ENCODE measurements around the gene MAPKAPK2.

- TF ChIP-seq EZH2phosphoT487 (IDR thresholded peaks at IDR 0.05) (no peak), EZH2 (IDR thresholded peaks at IDR 0.05) (no peak)
- TF ChIP-seq, protein P1, sequence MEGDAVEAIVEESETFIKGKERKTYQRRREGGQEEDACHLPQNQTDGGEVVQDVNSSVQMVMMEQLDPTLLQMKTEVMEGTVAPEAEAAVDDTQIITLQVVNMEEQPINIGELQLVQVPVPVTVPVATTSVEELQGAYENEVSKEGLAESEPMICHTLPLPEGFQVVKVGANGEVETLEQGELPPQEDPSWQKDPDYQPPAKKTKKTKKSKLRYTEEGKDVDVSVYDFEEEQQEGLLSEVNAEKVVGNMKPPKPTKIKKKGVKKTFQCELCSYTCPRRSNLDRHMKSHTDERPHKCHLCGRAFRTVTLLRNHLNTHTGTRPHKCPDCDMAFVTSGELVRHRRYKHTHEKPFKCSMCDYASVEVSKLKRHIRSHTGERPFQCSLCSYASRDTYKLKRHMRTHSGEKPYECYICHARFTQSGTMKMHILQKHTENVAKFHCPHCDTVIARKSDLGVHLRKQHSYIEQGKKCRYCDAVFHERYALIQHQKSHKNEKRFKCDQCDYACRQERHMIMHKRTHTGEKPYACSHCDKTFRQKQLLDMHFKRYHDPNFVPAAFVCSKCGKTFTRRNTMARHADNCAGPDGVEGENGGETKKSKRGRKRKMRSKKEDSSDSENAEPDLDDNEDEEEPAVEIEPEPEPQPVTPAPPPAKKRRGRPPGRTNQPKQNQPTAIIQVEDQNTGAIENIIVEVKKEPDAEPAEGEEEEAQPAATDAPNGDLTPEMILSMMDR (IDR thresholded peaks at IDR 0.05), result no peak
Measured at GRCh38 chr1:206657751-206658150, 27.0 kb upstream of the MAPKAPK2 start.
